Activated naive CD8-positive, alpha-beta T cell treated with anti-CD3 and anti-CD28 coated beads, Interleukin-2, amount 50 U/mL, for 24 hours (primary cell): ENCODE data around the gene SPNS1.
"Not testable (repeated sequence)": the region's sequence is repeated elsewhere in the genome, so short reads cannot be mapped to it uniquely, and the experiment has no call there.

ENCODE experiments used
- ATAC-seq: fragments of 150-1000 bp; cut with Tn5 transposase; one replicate; pipeline ENCODE4 v1.10.0; 2021
- DNase-seq: peaks from one replicate; pipeline ENCODE4 v3.0.0; 2021
- H3K27ac Mint-ChIP-seq: one replicate; pipeline ENCODE4 v1.8.0; 2021; ENCODE audit warnings: mild to moderate bottlenecking, mixed read lengths
- H3K27me3 Mint-ChIP-seq: one replicate; pipeline ENCODE4 v1.8.0; 2021; ENCODE audit warnings: mixed read lengths
- H3K36me3 Mint-ChIP-seq: one replicate; pipeline ENCODE4 v1.8.0; 2021; ENCODE audit warnings: low read depth, mixed read lengths
- H3K4me1 Mint-ChIP-seq: one replicate; pipeline ENCODE4 v1.8.0; 2021; ENCODE audit warnings: mixed read lengths
- H3K4me3 Mint-ChIP-seq: one replicate; pipeline ENCODE4 v1.8.0; 2021; ENCODE audit warnings: mild to moderate bottlenecking, moderate library complexity, mixed read lengths
- H3K9me3 Mint-ChIP-seq: one replicate; pipeline ENCODE4 v1.8.0; 2021; ENCODE audit warnings: mixed read lengths

The SPNS1 gene

GRCh38 chr16:28937222-28937876 is 37.2 kb upstream of the SPNS1 start:
- peaks cover 4% of the 10 kb centered on the region for H3K36me3 Mint-ChIP-seq
- H3K9me3 Mint-ChIP-seq, result no peaks in the 10 kb centered on the region
- H3K27me3 Mint-ChIP-seq, result no peaks in the 10 kb centered on the region
- no peak for ATAC-seq
- peaks cover 19% of the 10 kb centered on the region for H3K4me1 Mint-ChIP-seq
- DNase-seq, result no peak
- no peak overlapping the region for H3K27ac Mint-ChIP-seq
- no peak overlapping the region for H3K4me3 Mint-ChIP-seq

- Mint-ChIP-seq H3K4me3 (no peak overlapping the region), H3K9me3 (no peaks in the 10 kb centered on the region), H3K27me3 (no peaks in the 10 kb centered on the region), H3K4me1 (peaks cover 19% of the 10 kb centered on the region), H3K27ac (no peak overlapping the region), H3K36me3 (peaks cover 4% of the 10 kb centered on the region)
- no peak for DNase-seq
- ATAC-seq, result no peak
Observed at GRCh38 chr16:28938721-28939120, 35.9 kb upstream of the SPNS1 start.

- H3K4me1 Mint-ChIP-seq, result peaks cover 13% of the 10 kb centered on the region
- not testable (repeated sequence) for ATAC-seq, H3K27ac Mint-ChIP-seq, H3K4me3 Mint-ChIP-seq, H3K9me3 Mint-ChIP-seq, DNase-seq, H3K36me3 Mint-ChIP-seq, H3K27me3 Mint-ChIP-seq
Observed at GRCh38 chr16:28939825-28940224, 34.8 kb upstream of the SPNS1 start.

GRCh38 chr16:28943281-28943680 is 31.3 kb upstream of the SPNS1 start:
- H3K27me3 Mint-ChIP-seq, result no peaks in the 10 kb centered on the region
- peaks cover 9% of the 10 kb centered on the region for H3K4me1 Mint-ChIP-seq
- ATAC-seq (no peak), DNase-seq (no peak)
- H3K4me3 Mint-ChIP-seq, result no peak overlapping the region
- no peaks in the 10 kb centered on the region for H3K36me3 Mint-ChIP-seq
- no peaks in the 10 kb centered on the region for H3K9me3 Mint-ChIP-seq
- no peak overlapping the region for H3K27ac Mint-ChIP-seq

GRCh38 chr16:28946681-28947080 is 27.9 kb upstream of the SPNS1 start:
- no peak overlapping the region for H3K4me3 Mint-ChIP-seq

GRCh38 chr16:28950648-28951409 is 23.7 kb upstream of the SPNS1 start, which contains the start of gene NFATC2IP:
Gene NFATC2IP (plus strand): TSS chr16:28950937. CDS start chr16:28951012, 75 bp downstream.
- DNase-seq (peak; percentile 100), ATAC-seq (peak; percentile 99)
- Mint-ChIP-seq H3K27ac (peak within 1 kb of the TSS; percentile 91), H3K36me3 (peaks cover 29% of the 10 kb centered on the region), H3K4me3 (peak within 1 kb of the TSS; percentile 92), H3K27me3 (no peaks in the 10 kb centered on the region), H3K9me3 (no peaks in the 10 kb centered on the region), H3K4me1 (peaks cover 26% of the 10 kb centered on the region)

More at GRCh38 chr16:28946681-28947080, 27.9 kb upstream of the SPNS1 start:
- Mint-ChIP-seq H3K4me1 (peaks cover 18% of the 10 kb centered on the region), H3K27ac (no peak overlapping the region), H3K27me3 (no peaks in the 10 kb centered on the region), H3K9me3 (no peaks in the 10 kb centered on the region), H3K36me3 (peaks cover 2% of the 10 kb centered on the region)
- ATAC-seq (no peak), DNase-seq (no peak)

GRCh38 chr16:28951410-28951943 is 23.1 kb upstream of the SPNS1 start:
- Mint-ChIP-seq H3K4me3 (peak overlapping the region; percentile 92), H3K4me1 (peaks cover 24% of the 10 kb centered on the region), H3K36me3 (peaks cover 32% of the 10 kb centered on the region), H3K27me3 (no peaks in the 10 kb centered on the region), H3K9me3 (no peaks in the 10 kb centered on the region), H3K27ac (peak overlapping the region; percentile 91)
- peak; percentile 51 for DNase-seq
- ATAC-seq, result no peak

- peaks cover 3% of the 10 kb centered on the region for H3K4me1 Mint-ChIP-seq
- H3K9me3 Mint-ChIP-seq, result no peaks in the 10 kb centered on the region
- H3K27me3 Mint-ChIP-seq, result no peaks in the 10 kb centered on the region
- peaks cover 46% of the 10 kb centered on the region for H3K36me3 Mint-ChIP-seq
- no peak overlapping the region for H3K4me3 Mint-ChIP-seq
- DNase-seq, result no peak
- ATAC-seq, result no peak
- no peak overlapping the region for H3K27ac Mint-ChIP-seq
Observed at GRCh38 chr16:28958216-28958615, 16.4 kb upstream of the SPNS1 start.

GRCh38 chr16:28958836-28959235 is 15.7 kb upstream of the SPNS1 start:
- H3K4me1 Mint-ChIP-seq, result no peaks in the 10 kb centered on the region
- peaks cover 44% of the 10 kb centered on the region for H3K36me3 Mint-ChIP-seq
- no peaks in the 10 kb centered on the region for H3K27me3 Mint-ChIP-seq
- ATAC-seq (no peak), DNase-seq (no peak)
- H3K27ac Mint-ChIP-seq, result no peak overlapping the region
- no peaks in the 10 kb centered on the region for H3K9me3 Mint-ChIP-seq
- H3K4me3 Mint-ChIP-seq, result no peak overlapping the region

- no peak for ATAC-seq
- Mint-ChIP-seq H3K36me3 (peaks cover 40% of the 10 kb centered on the region), H3K9me3 (no peaks in the 10 kb centered on the region), H3K4me3 (no peak overlapping the region), H3K27me3 (no peaks in the 10 kb centered on the region), H3K4me1 (no peaks in the 10 kb centered on the region), H3K27ac (no peak overlapping the region)
- no peak for DNase-seq
Observed at GRCh38 chr16:28964072-28964471, 10.5 kb upstream of the SPNS1 start.

GRCh38 chr16:28964496-28964895 is 10.1 kb upstream of the SPNS1 start:
- Mint-ChIP-seq H3K4me1 (no peaks in the 10 kb centered on the region), H3K9me3 (no peaks in the 10 kb centered on the region), H3K36me3 (peaks cover 35% of the 10 kb centered on the region), H3K4me3 (no peak overlapping the region), H3K27me3 (no peaks in the 10 kb centered on the region), H3K27ac (no peak overlapping the region)
- ATAC-seq (no peak), DNase-seq (no peak)

GRCh38 chr16:28967156-28967555 is 7.4 kb upstream of the SPNS1 start:
- ATAC-seq (no peak), DNase-seq (no peak)
- H3K27ac Mint-ChIP-seq, result no peak overlapping the region
- H3K9me3 Mint-ChIP-seq, result no peaks in the 10 kb centered on the region
- peaks cover 20% of the 10 kb centered on the region for H3K36me3 Mint-ChIP-seq
- H3K27me3 Mint-ChIP-seq, result no peaks in the 10 kb centered on the region
- no peak overlapping the region for H3K4me3 Mint-ChIP-seq
- H3K4me1 Mint-ChIP-seq, result no peaks in the 10 kb centered on the region

GRCh38 chr16:28969696-28970095 is 4.9 kb upstream of the SPNS1 start:
- H3K4me3 Mint-ChIP-seq, ATAC-seq, DNase-seq, H3K9me3 Mint-ChIP-seq, H3K4me1 Mint-ChIP-seq, H3K27me3 Mint-ChIP-seq, H3K36me3 Mint-ChIP-seq: not testable (repeated sequence)
- peak overlapping the region; percentile 14 for H3K27ac Mint-ChIP-seq

- no peak for ATAC-seq
- Mint-ChIP-seq H3K4me1 (peaks cover 30% of the 10 kb centered on the region), H3K27me3 (no peaks in the 10 kb centered on the region), H3K27ac (peak overlapping the region; percentile 97), H3K9me3 (no peaks in the 10 kb centered on the region), H3K4me3 (peak overlapping the region; percentile 96), H3K36me3 (peaks cover 1% of the 10 kb centered on the region)
- DNase-seq, result peak; percentile 54
Observed at GRCh38 chr16:28974007-28974436, 556 bp upstream of the SPNS1 start.

- Mint-ChIP-seq H3K4me1 (peaks cover 30% of the 10 kb centered on the region), H3K4me3 (peak overlapping the region; percentile 96), H3K27ac (peak overlapping the region; percentile 76), H3K36me3 (peaks cover 1% of the 10 kb centered on the region), H3K9me3 (no peaks in the 10 kb centered on the region), H3K27me3 (no peaks in the 10 kb centered on the region)
- no peak for ATAC-seq
- DNase-seq, result peak; percentile 18
Observed at GRCh38 chr16:28975158-28975599, 601 bp downstream of the SPNS1 start.
